K562 (cell line): ENCODE measurements around the gene CCDC82. TPM values are rescaled to one million over a fixed set of nuclear protein-coding genes. Genes with fewer than 3 reads are reported as not detected.

ENCODE experiments used
- BCOR ChIP-seq: fragments of 450-650 bp; IDR thresholded peaks from 2 replicates; pipeline ENCODE4 v1.6.1; 2016
- CC2D1A ChIP-seq: fragments of 450-650 bp; IDR thresholded peaks from 2 replicates; pipeline ENCODE4 v1.6.1; 2017; ENCODE audit warnings: mild to moderate bottlenecking
- CHD4 ChIP-seq: fragments of 200-600 bp; sonication (generic); IDR thresholded peaks from 3 replicates; pipeline ENCODE4 v1.6.1; 2012; ENCODE audit warnings: low read depth, mild to moderate bottlenecking, mixed read lengths, low read length, inconsistent platforms; ENCODE audit not compliant: insufficient read depth, insufficient replicate concordance, poor library complexity, severe bottlenecking
- ETV1 ChIP-seq: fragments of 450-650 bp; conservative IDR thresholded peaks from 2 replicates; pipeline ENCODE4 v1.6.1; 2016; ENCODE audit warnings: missing genetic modification characterization, control low read depth, low read depth, missing compliant biosample characterization
- HMGN3 ChIP-seq: IDR thresholded peaks from 2 replicates; pipeline ENCODE4 v1.6.1; 2011; ENCODE audit warnings: borderline replicate concordance, low read depth, mild to moderate bottlenecking, mixed read lengths, low read length; ENCODE audit not compliant: insufficient read length; ENCODE audit errors: extremely low read depth
- IRF9 ChIP-seq: fragments of 450-650 bp; IDR thresholded peaks from 2 replicates; pipeline ENCODE4 v1.6.1; 2016; ENCODE audit warnings: missing biosample characterization, missing genetic modification characterization
- NCOA2 ChIP-seq, 2 experiments: fragments of 450-650 bp; IDR thresholded peaks; 2 replicates each; pipeline ENCODE4 v1.6.1; 2018; ENCODE audit warnings: mild to moderate bottlenecking in 2 of 2, moderate library complexity in 1 of 2; ENCODE audit not compliant: partially characterized antibody in 2 of 2
- PHTF2 ChIP-seq: fragments of 250-450 bp; sonication (Bioruptor Pico); IDR thresholded peaks from 2 replicates; pipeline ENCODE4 v1.5.0; 2021; ENCODE audit warnings: mild to moderate bottlenecking
- PKNOX1 ChIP-seq: fragments of 450-650 bp; IDR thresholded peaks from 2 replicates; pipeline ENCODE4 v1.6.1; 2016
- RFX5 ChIP-seq: IDR thresholded peaks from 2 replicates; pipeline ENCODE4 v1.6.1; 2011; ENCODE audit warnings: low read depth, mild to moderate bottlenecking, improper control_type of control experiment, low read length
- SMAD1 ChIP-seq: fragments of 150-350 bp; IDR thresholded peaks from 2 replicates; pipeline ENCODE4 v1.6.1; 2014; ENCODE audit warnings: low read length, low read depth; ENCODE audit not compliant: partially characterized antibody
- SMAD3 ChIP-seq: fragments of 450-650 bp; formaldehyde crosslinking; conservative IDR thresholded peaks from 2 replicates; pipeline ENCODE4 v1.4.0; 2020; ENCODE audit warnings: mild to moderate bottlenecking
- SOX6 ChIP-seq: fragments of 450-650 bp; IDR thresholded peaks from 2 replicates; pipeline ENCODE4 v1.6.1; 2014; ENCODE audit warnings: mild to moderate bottlenecking
- SREBF1 ChIP-seq: fragments of 150-350 bp; IDR thresholded peaks from 2 replicates; pipeline ENCODE4 v1.6.1; 2014; ENCODE audit warnings: antibody characterized with exemption, low read depth, low read length, borderline replicate concordance
- TCF7L2 ChIP-seq: fragments of 150-350 bp; IDR thresholded peaks from 2 replicates; pipeline ENCODE4 v1.6.1; 2016; ENCODE audit warnings: low read depth, mild to moderate bottlenecking, low read length, moderate library complexity
- ZNF12 ChIP-seq: sonication (generic); formaldehyde crosslinking; IDR thresholded peaks from 2 replicates; pipeline ENCODE4 v1.4.0; 2020; ENCODE audit warnings: mild to moderate bottlenecking, missing genetic modification reagents
- polyA plus RNA-seq, 8 experiments: library from polyadenylated mRNA; depleted of rRNA in 4 of 8; stranded (reverse) in 5 of 8; unstranded in 3 of 8; fragments of >200 nt; fragmentation: Nextera tagmentation in 2 of 8; fragmentation: Illumina TruSeq in 1 of 8; extraction: Ambion mirVana in 2 of 8; extraction: Trizol in 1 of 8; gene quantifications; 2 replicates each; pipeline versions ENCODE4 v1.2.1 to v1.2.3, GENCODE V29; 2011 to 2014; ENCODE audit warnings: inconsistent platforms in 1 of 8, missing spikeins in 1 of 8
- total RNA-seq, 7 experiments: library from RNA; depleted of rRNA in 6 of 7; stranded (reverse); fragments of >200 nt in 6 of 7; fragmentation: Illumina TruSeq in 2 of 7; extraction: Trizol in 2 of 7; gene quantifications; 2 replicates each; pipeline versions ENCODE4 v1.2.1 to v1.2.3, GENCODE V29; 2011 to 2021; ENCODE audit warnings: low replicate concordance in 1 of 7
- TF ChIP-seq, protein P1 (sequence below): fragments of 250-450 bp; sonication (Bioruptor Pico); IDR thresholded peaks from 2 replicates; pipeline ENCODE4 v1.9.0; 2021; ENCODE audit warnings: mild to moderate bottlenecking
- TF ChIP-seq, protein P2 (sequence below): fragments of 450-650 bp; formaldehyde crosslinking; IDR thresholded peaks from 2 replicates; pipeline ENCODE4 v1.4.0; 2022; ENCODE audit warnings: mild to moderate bottlenecking, moderate library complexity
- TF ChIP-seq, protein P3 (sequence below): sonication (generic); formaldehyde crosslinking; IDR thresholded peaks from 2 replicates; pipeline ENCODE4 v1.8.0; 2023; ENCODE audit warnings: missing genetic modification reagents, mild to moderate bottlenecking, borderline replicate concordance

The CCDC82 gene
- total and polyA plus RNA-seq, 9 of the 15 experiments (the other 6 are each of a cell fraction or from before 2014, with no cell fraction given) = 12.5 to 51.3 (median 24.5) TPM

DNA sequence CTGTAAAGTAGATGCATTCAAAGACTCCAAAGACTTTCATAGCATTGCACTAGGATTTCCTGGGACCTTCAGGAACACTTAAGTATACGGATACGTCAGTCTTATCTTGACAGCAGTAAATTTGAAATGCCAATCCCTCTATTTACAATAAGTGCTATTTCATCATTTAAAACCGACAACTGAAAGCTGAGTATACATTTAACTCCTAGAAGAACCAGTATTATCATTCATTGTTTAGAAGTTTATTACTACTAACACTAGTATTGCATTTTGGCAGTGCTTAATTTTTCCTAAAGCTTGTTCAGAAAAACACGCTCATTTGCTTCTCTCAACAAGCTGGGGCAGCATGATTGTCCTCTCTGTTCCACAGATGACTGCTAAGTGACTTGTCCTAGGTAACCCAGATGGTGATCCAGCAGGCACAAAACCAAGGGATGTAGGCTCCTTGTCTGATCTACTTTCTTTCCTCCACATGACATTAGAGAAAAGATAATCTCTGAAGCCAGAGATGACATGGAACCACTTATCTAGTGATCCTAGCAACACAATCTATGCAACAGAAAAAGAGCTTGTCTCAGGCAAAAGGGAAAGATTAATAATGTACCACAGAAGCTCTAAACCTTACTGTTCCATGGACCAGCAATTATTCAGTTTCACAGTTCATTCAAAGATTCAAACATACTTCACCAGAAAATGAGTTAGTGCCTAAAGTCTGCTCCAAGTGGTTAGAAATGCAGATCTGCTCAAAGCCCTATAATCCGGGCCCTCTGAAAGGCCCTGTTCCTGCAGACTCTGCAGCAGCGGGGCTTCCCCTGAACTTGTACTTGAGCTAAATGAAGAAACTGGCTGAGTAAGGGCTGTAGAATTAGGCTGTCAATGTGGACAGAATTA, 51.9 kb downstream of the CCDC82 start (continued):
- TF ChIP-seq CHD4 = no peak
- no peak for TF ChIP-seq SMAD3 (CRISPR knock-in tag)
- TF ChIP-seq, protein P1, sequence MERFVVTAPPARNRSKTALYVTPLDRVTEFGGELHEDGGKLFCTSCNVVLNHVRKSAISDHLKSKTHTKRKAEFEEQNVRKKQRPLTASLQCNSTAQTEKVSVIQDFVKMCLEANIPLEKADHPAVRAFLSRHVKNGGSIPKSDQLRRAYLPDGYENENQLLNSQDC (CRISPR knock-in tag) = no peak
- no peak for TF ChIP-seq RFX5
- peak; percentile 90 for TF ChIP-seq PKNOX1
- no peak for TF ChIP-seq SREBF1
- TF ChIP-seq TCF7L2 = no peak
- no peak for TF ChIP-seq ZNF12
- 0 out of 2 replicates have a peak, but pooled peaks have one; percentile 38 for TF ChIP-seq ETV1 (tag)
- TF ChIP-seq HMGN3 = no peak
- TF ChIP-seq IRF9 (tag) = no peak
- no peak for TF ChIP-seq BCOR
- TF ChIP-seq SMAD1 = no peak
- peak; percentile 36; the same call in 1 of the 2 replicates for TF ChIP-seq CC2D1A
- TF ChIP-seq NCOA2 (IDR thresholded peaks at IDR 0.05; ENCODE audit: partially characterized antibody in 2 of 2) = no peak
- TF ChIP-seq, protein P2, sequence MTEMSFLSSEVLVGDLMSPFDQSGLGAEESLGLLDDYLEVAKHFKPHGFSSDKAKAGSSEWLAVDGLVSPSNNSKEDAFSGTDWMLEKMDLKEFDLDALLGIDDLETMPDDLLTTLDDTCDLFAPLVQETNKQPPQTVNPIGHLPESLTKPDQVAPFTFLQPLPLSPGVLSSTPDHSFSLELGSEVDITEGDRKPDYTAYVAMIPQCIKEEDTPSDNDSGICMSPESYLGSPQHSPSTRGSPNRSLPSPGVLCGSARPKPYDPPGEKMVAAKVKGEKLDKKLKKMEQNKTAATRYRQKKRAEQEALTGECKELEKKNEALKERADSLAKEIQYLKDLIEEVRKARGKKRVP (CRISPR knock-in tag) = no peak
- TF ChIP-seq PHTF2 = no peak
- no peak; the same call in 1 of the 2 replicates for TF ChIP-seq SOX6
- TF ChIP-seq, protein P3, sequence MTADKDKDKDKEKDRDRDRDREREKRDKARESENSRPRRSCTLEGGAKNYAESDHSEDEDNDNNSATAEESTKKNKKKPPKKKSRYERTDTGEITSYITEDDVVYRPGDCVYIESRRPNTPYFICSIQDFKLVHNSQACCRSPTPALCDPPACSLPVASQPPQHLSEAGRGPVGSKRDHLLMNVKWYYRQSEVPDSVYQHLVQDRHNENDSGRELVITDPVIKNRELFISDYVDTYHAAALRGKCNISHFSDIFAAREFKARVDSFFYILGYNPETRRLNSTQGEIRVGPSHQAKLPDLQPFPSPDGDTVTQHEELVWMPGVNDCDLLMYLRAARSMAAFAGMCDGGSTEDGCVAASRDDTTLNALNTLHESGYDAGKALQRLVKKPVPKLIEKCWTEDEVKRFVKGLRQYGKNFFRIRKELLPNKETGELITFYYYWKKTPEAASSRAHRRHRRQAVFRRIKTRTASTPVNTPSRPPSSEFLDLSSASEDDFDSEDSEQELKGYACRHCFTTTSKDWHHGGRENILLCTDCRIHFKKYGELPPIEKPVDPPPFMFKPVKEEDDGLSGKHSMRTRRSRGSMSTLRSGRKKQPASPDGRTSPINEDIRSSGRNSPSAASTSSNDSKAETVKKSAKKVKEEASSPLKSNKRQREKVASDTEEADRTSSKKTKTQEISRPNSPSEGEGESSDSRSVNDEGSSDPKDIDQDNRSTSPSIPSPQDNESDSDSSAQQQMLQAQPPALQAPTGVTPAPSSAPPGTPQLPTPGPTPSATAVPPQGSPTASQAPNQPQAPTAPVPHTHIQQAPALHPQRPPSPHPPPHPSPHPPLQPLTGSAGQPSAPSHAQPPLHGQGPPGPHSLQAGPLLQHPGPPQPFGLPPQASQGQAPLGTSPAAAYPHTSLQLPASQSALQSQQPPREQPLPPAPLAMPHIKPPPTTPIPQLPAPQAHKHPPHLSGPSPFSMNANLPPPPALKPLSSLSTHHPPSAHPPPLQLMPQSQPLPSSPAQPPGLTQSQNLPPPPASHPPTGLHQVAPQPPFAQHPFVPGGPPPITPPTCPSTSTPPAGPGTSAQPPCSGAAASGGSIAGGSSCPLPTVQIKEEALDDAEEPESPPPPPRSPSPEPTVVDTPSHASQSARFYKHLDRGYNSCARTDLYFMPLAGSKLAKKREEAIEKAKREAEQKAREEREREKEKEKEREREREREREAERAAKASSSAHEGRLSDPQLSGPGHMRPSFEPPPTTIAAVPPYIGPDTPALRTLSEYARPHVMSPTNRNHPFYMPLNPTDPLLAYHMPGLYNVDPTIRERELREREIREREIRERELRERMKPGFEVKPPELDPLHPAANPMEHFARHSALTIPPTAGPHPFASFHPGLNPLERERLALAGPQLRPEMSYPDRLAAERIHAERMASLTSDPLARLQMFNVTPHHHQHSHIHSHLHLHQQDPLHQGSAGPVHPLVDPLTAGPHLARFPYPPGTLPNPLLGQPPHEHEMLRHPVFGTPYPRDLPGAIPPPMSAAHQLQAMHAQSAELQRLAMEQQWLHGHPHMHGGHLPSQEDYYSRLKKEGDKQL (CRISPR knock-in tag) = no peak
